NCI-H2107 treated with DMSO at 0.1 percent for 48 hours (cell line): Measurements from ENCODE around the gene SND1.

Source experiments
- DNase-seq: peaks from one replicate; lab custom pipeline; 2025; ENCODE audit not compliant: unreplicated experiment; lab: John Stamatoyannopoulos, UW

SND1 gene

GRCh38 chr7:127986581-127987521 is 334.9 kb downstream of the SND1 start:
- DNase-seq: no peak

- DNase-seq: no peak
Measured at GRCh38 chr7:127988751-127989150, 336.8 kb downstream of the SND1 start.

- DNase-seq: no peak
Measured at GRCh38 chr7:127993317-127993716, 341.3 kb downstream of the SND1 start.

- DNase-seq: no peak
Measured at GRCh38 chr7:127993987-127994386, 342.0 kb downstream of the SND1 start.

GRCh38 chr7:127995156-127995880 is 343.3 kb downstream of the SND1 start:
- DNase-seq: no peak

GRCh38 chr7:127995881-127996215 is 343.9 kb downstream of the SND1 start:
- DNase-seq: no peak

GRCh38 chr7:127996253-127997071 is 344.5 kb downstream of the SND1 start:
- DNase-seq: no peak

GRCh38 chr7:127997226-127997922 is 345.4 kb downstream of the SND1 start:
- no peak for DNase-seq

GRCh38 chr7:127998671-127999070 is 346.7 kb downstream of the SND1 start:
- no peak for DNase-seq

GRCh38 chr7:128000048-128000447 is 348.1 kb downstream of the SND1 start:
- no peak for DNase-seq

- DNase-seq: no peak
Measured at GRCh38 chr7:128000854-128001265, 348.9 kb downstream of the SND1 start.

- DNase-seq: no peak
Measured at GRCh38 chr7:128003167-128003566, 351.2 kb downstream of the SND1 start.

- DNase-seq: no peak
Measured at GRCh38 chr7:128003787-128004186, 351.8 kb downstream of the SND1 start.

GRCh38 chr7:128004623-128005022 is 352.6 kb downstream of the SND1 start:
- DNase-seq: no peak

GRCh38 chr7:128005117-128005516 is 353.1 kb downstream of the SND1 start:
- peak; percentile 45 for DNase-seq

- DNase-seq: no peak
Measured at GRCh38 chr7:128005759-128006159, 353.8 kb downstream of the SND1 start.

GRCh38 chr7:128006550-128007302 is 354.7 kb downstream of the SND1 start:
- DNase-seq: no peak

- no peak for DNase-seq
Measured at GRCh38 chr7:128007303-128007680, 355.3 kb downstream of the SND1 start.

- no peak for DNase-seq
Measured at GRCh38 chr7:128008141-128008540, 356.1 kb downstream of the SND1 start.

GRCh38 chr7:128008744-128009143 is 356.8 kb downstream of the SND1 start:
- DNase-seq: no peak
